ENCODE data around the gene PIP. TPM values are rescaled to one million over a fixed set of nuclear protein-coding genes. Genes with fewer than 3 reads are reported as not detected.
"Not testable (repeated sequence)": the region's sequence is repeated elsewhere in the genome, so short reads cannot be mapped to it uniquely, and the experiment has no call there.

The PIP gene, protein sequence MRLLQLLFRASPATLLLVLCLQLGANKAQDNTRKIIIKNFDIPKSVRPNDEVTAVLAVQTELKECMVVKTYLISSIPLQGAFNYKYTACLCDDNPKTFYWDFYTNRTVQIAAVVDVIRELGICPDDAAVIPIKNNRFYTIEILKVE
- not detected in 2 replicates for total RNA-seq

DNA sequence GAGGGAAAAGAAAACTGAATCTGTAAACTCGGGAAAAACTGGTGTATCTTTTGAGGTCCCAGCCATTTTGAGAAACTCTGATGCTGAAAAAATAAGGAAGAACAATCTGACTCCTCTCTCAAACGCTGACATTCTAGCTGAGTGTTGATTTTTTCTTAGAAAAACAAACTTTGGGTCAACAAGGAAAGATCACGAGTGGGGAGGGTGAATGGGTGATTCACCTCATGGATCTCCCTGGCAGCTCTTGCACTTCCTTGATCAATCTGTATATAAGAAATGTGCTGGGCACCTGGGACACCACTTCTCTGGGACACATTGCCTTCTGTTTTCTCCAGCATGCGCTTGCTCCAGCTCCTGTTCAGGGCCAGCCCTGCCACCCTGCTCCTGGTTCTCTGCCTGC, at the start of gene PIP:
Gene PIP (plus strand): TSS at position 297 of the 400 bp plus-strand sequence. CDS start 40 bp downstream, at position 337.
- no peak within 1 kb of the TSS for H3K27ac Mint-ChIP-seq
- no peaks in the 10 kb centered on the region for H3K27me3 Mint-ChIP-seq
- H3K9me3 Mint-ChIP-seq = no peaks in the 10 kb centered on the region
- CTCF ChIA-PET = interaction anchor here (1.4 kb wide), 1 partner anchor 13 kb away, joined by 4 read pairs; no protein-coding TSS in a partner anchor
- DNase-seq (no peak), ATAC-seq (ENCODE audit: low read depth) (no peak)
- H3K36me3 Mint-ChIP-seq (ENCODE audit: low read depth) = no peaks in the 10 kb centered on the region
- POLR2A ChIA-PET = no interaction called here
- H3K4me3 Mint-ChIP-seq = no peak within 1 kb of the TSS
- TF ChIP-seq, protein P1, sequence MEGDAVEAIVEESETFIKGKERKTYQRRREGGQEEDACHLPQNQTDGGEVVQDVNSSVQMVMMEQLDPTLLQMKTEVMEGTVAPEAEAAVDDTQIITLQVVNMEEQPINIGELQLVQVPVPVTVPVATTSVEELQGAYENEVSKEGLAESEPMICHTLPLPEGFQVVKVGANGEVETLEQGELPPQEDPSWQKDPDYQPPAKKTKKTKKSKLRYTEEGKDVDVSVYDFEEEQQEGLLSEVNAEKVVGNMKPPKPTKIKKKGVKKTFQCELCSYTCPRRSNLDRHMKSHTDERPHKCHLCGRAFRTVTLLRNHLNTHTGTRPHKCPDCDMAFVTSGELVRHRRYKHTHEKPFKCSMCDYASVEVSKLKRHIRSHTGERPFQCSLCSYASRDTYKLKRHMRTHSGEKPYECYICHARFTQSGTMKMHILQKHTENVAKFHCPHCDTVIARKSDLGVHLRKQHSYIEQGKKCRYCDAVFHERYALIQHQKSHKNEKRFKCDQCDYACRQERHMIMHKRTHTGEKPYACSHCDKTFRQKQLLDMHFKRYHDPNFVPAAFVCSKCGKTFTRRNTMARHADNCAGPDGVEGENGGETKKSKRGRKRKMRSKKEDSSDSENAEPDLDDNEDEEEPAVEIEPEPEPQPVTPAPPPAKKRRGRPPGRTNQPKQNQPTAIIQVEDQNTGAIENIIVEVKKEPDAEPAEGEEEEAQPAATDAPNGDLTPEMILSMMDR (IDR thresholded peaks at IDR 0.05) = no peak
- intact Hi-C loops (cut with micrococcal nuclease) = no loop called here
- H3K4me1 Mint-ChIP-seq = peaks cover 13% of the 10 kb centered on the region

DNA sequence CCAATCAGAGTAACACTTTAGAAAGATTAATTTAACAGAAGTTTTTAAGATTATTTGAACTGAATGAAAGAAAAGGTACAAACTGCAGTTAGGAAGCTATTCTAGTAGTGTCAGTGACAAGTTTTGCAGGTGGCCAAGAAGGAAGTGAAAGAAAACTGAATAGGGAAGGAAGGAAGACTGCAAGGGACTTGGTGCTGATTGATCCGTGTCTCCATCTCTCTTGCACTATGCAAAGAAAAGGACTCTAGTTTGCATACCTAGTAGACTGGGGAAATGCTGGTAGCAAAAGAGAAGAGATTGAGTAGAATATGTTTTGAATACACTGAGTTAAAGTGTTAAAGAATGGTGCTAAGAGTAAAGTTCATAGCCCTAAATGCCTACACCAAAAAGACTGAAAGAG, 46.8 kb upstream of the PIP start:
- ChIA-PET POLR2A (interaction anchor here (0.7 to 1.8 kb wide), 10 partner anchors 9 to 504 kb away, joined by 3 to 13 read pairs (median 3); no protein-coding TSS in a partner anchor), CTCF (interaction anchor here (1.3 to 2.0 kb wide), 3 partner anchors 37 to 130 kb away, joined by 4 to 14 read pairs (median 12); no protein-coding TSS in a partner anchor)
- peak overlapping the region; percentile 67 for H3K4me3 Mint-ChIP-seq
- DNase-seq (no peak), ATAC-seq (ENCODE audit: low read depth) (peak; percentile 98)
- TF ChIP-seq, protein P1 (IDR thresholded peaks at IDR 0.05) = no peak
- peaks cover 46% of the 10 kb centered on the region for H3K9me3 Mint-ChIP-seq
- H3K4me1 Mint-ChIP-seq = peaks cover 68% of the 10 kb centered on the region
- H3K36me3 Mint-ChIP-seq (ENCODE audit: low read depth) = peaks cover 24% of the 10 kb centered on the region
- intact Hi-C loops (cut with micrococcal nuclease) = loop anchor here (1.0 to 2.0 kb wide), 8 partner anchors 13 to 296 kb away; partner anchors contain the start of genes GSTK1 and ZYX
- no peaks in the 10 kb centered on the region for H3K27me3 Mint-ChIP-seq
- peak overlapping the region; percentile 88 for H3K27ac Mint-ChIP-seq

DNA sequence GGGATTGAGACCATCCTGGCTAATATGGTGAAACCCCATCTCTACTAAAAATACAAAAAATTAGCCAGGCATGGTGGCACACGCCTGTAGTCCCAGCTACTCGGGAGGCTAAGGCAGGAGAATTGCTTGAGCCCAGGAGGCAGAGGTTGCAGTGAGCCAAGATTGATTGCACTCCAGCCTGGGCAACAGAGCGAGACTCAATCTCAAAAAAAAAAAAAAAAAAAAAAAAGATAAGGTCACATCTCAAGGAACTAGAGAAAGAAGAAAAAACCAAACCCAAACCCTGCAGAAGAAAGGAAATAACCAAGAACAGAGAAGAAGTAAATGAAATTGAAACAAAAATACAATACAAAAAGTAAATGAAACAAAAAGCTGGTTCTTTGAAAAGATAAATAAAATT, 46.3 kb upstream of the PIP start:
- DNase-seq, H3K27me3 Mint-ChIP-seq: not testable (repeated sequence)
- peak; percentile 46 for ATAC-seq (ENCODE audit: low read depth)
- peaks cover 68% of the 10 kb centered on the region for H3K4me1 Mint-ChIP-seq
- peak overlapping the region; percentile 67 for H3K4me3 Mint-ChIP-seq
- H3K9me3 Mint-ChIP-seq = peaks cover 47% of the 10 kb centered on the region
- POLR2A ChIA-PET = interaction anchor here (0.7 to 1.8 kb wide), 6 partner anchors 10 to 527 kb away, joined by 3 to 13 read pairs (median 4); no protein-coding TSS in a partner anchor
- intact Hi-C loops (cut with micrococcal nuclease) = loop anchor here (1.0 to 2.0 kb wide), 8 partner anchors 13 to 295 kb away; partner anchors contain the start of genes GSTK1 and ZYX
- H3K27ac Mint-ChIP-seq = peak overlapping the region; percentile 88
- H3K36me3 Mint-ChIP-seq (ENCODE audit: low read depth) = peaks cover 23% of the 10 kb centered on the region
- CTCF ChIA-PET = interaction anchor here (2.0 kb wide), 1 partner anchor 129 kb away, joined by 14 read pairs; no protein-coding TSS in a partner anchor

DNA sequence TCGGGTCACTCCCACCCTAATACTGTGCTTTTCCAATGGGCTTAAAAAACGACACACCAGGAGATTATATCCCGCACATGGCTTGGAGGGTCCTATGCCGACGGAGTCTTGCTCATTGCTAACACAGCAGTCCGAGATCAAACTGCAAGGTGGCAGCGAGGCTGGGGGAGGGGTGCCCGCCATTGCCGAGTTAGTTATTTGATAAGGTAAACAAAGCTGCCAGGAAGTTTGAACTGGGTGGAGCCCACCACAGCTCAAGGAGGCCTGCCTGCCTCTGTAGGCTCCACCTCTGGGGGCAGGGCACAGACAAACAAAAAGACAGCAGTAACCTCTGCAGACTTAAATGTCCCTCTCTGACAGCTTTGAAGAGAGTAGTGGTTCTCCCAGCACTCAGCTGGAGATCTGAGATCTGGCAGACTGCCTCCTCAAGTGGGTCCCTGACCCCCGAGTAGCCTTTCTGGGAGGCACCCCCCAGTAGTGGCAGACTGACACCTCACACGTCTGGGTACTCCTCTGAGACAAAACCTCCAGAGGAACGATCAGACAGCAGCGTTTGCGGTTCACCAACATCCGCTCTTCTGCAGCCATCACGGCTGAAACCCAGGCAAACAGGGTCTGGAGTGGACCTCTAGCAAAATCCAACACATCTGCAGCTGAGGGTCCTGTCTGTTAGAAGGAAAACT, 43.2 kb upstream of the PIP start:
- DNase-seq; H3K27me3 Mint-ChIP-seq; ATAC-seq (ENCODE audit: low read depth); H3K27ac Mint-ChIP-seq; POLR2A ChIA-PET; H3K4me3 Mint-ChIP-seq; CTCF ChIA-PET; intact Hi-C loops (cut with micrococcal nuclease): not testable (repeated sequence)
- Mint-ChIP-seq H3K9me3 (peaks cover 34% of the 10 kb centered on the region), H3K4me1 (peaks cover 52% of the 10 kb centered on the region), H3K36me3 (ENCODE audit: low read depth) (peaks cover 16% of the 10 kb centered on the region)

DNA sequence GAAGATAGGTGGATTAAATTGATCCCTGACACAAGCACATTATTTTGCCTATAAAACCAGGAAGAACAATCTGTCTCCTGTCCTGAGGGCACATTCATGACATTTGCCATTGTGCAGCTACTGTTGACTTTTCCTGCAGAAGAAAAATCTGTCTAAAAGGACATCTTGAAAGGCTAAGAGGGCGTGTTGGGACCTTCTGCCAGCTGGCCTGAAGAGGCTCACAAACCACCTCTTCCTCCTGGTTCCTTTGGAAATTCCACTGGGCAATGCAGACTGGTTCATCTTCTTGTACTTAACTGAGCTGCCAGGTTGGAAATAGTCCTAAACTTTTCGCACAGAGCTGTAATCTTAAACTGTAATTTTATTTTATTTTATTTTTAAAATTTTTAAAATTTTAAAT, 35.7 kb upstream of the PIP start:
- TF ChIP-seq, protein P1 (IDR thresholded peaks at IDR 0.05) = no peak
- H3K4me3 Mint-ChIP-seq = no peak overlapping the region
- POLR2A ChIA-PET = no interaction called here
- H3K9me3 Mint-ChIP-seq = peaks cover 31% of the 10 kb centered on the region
- H3K27me3 Mint-ChIP-seq = no peaks in the 10 kb centered on the region
- intact Hi-C loops (cut with micrococcal nuclease) = no loop called here
- CTCF ChIA-PET = no interaction called here
- peaks cover 7% of the 10 kb centered on the region for H3K4me1 Mint-ChIP-seq
- ATAC-seq (ENCODE audit: low read depth) (no peak), DNase-seq (no peak)
- H3K27ac Mint-ChIP-seq = no peak overlapping the region
- H3K36me3 Mint-ChIP-seq (ENCODE audit: low read depth) = peaks cover 15% of the 10 kb centered on the region

DNA sequence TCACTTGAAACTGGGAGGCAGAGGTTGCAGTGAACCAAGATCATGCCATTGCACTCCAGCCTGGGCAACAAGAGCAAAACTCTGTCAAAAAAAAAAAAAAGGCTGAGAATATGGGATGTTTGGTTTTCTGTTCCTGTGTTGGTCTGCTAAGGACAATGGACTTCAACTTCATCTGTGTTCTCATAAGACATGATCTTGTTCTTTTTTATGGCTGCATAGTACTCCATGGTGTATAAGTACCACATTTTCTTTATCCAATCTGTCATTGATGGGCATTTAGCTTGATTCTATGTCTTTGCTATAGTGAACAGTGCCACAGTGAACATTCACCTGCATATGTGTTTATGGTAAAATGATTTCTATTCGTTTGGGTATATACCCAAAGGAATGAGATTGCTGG, 32.3 kb upstream of the PIP start:
- intact Hi-C loops (cut with micrococcal nuclease); H3K4me3 Mint-ChIP-seq; H3K27me3 Mint-ChIP-seq; H3K27ac Mint-ChIP-seq; DNase-seq; POLR2A ChIA-PET; ATAC-seq (ENCODE audit: low read depth); CTCF ChIA-PET; H3K4me1 Mint-ChIP-seq: not testable (repeated sequence)
- peaks cover 15% of the 10 kb centered on the region for H3K36me3 Mint-ChIP-seq (ENCODE audit: low read depth)
- H3K9me3 Mint-ChIP-seq = peaks cover 34% of the 10 kb centered on the region

All from activated B cell treated with CpG ODN at 0.5 μM for 24 hours (primary cell).